K562 (cell line): Measurements from ENCODE around the gene KCNJ13. TPM values are rescaled to one million over a fixed set of nuclear protein-coding genes. Genes with fewer than 3 reads are reported as not detected.

Experiments used
- ATAC-seq: fragments of 200-7000 bp; cut with Tn5 transposase; 3 replicates; pipeline ENCODE4 v1.9.1; 2020; ENCODE audit warnings: moderate library complexity
- BruUV-seq: library from RNA; stranded (reverse); fragments of 400-500 nt; replicated peaks from 2 replicates; lab custom pipeline; 2021; lab: Mats Ljungman, UMichigan
- CTCF ChIA-PET: fragments of 300-600 bp; formaldehyde crosslinking; extraction: SDS; loops from one replicate; lab custom pipeline; 2021; ENCODE audit warnings: low intra/inter-chr PET ratio; lab: Yijun Ruan, JAX
- POLR2A ChIA-PET: fragments of 300-600, 350-650 bp; sonication (Branson Sonifier 250); formaldehyde crosslinking; extraction: SDS; loops from one replicate; lab custom pipeline; 2021; ENCODE audit warnings: antibody characterized with exemption, inconsistent platforms; lab: Yijun Ruan, JAX
- DNase-seq, 4 experiments: peaks; one replicate each; pipeline versions ENCODE4 v3.0.0 to v3.0.0-alpha.2; 2011 to 2018; ENCODE audit warnings: low spot score in 3 of 4, mixed read lengths in 3 of 4; ENCODE audit errors: extremely low read depth in 1 of 4
- FAIRE-seq: peaks from 2 replicates; lab custom pipeline; 2011; peaks lifted over from hg19 to GRCh38; lab: Jason Lieb, UNC
- H2AFZ ChIP-seq: 2 replicates; pipeline ENCODE4 v1.6.0; 2011; ENCODE audit warnings: low read depth, low read length, control low read depth, inconsistent platforms
- H3K27ac ChIP-seq: fragments of 200-600 bp; 3 replicates; pipeline ENCODE4 v1.8.0; 2011; ENCODE audit warnings: low read depth, mild to moderate bottlenecking, control low read depth, inconsistent platforms, low read length, moderate library complexity, mixed read lengths; ENCODE audit errors: extremely low read depth
- H3K27me3 ChIP-seq, 2 experiments: fragments of 300-600 bp in 1 of 2; 2 replicates in 1 of 2; 3 replicates in 1 of 2; pipeline versions ENCODE4 v1.6.0 to v1.8.0; 2011; ENCODE audit warnings: inconsistent platforms in 2 of 2, low read length in 2 of 2, mild to moderate bottlenecking in 1 of 2, mixed read lengths in 1 of 2, moderate library complexity in 1 of 2; ENCODE audit not compliant: control insufficient read depth in 2 of 2, insufficient read depth in 2 of 2
- H3K36me3 ChIP-seq: fragments of 300-600 bp; 3 replicates; pipeline ENCODE4 v1.8.0; 2011; ENCODE audit warnings: mild to moderate bottlenecking, low read length, inconsistent platforms; ENCODE audit not compliant: control insufficient read depth, insufficient read depth
- H3K4me1 ChIP-seq, 2 experiments: fragments of 200-600 bp in 1 of 2; replicated peaks in 1 of 2; 2 replicates in 1 of 2; 3 replicates in 1 of 2; pipeline versions ENCODE4 v1.5.1 to v1.8.0; 2011; ENCODE audit warnings: inconsistent platforms in 2 of 2, low read length in 2 of 2, mild to moderate bottlenecking in 1 of 2, mixed read lengths in 1 of 2, moderate library complexity in 1 of 2; ENCODE audit not compliant: control insufficient read depth in 2 of 2, insufficient read depth in 2 of 2
- H3K4me2 ChIP-seq: 2 replicates; pipeline ENCODE4 v1.6.1; 2011; ENCODE audit warnings: low read length, control low read depth, inconsistent platforms, mixed read lengths; ENCODE audit not compliant: insufficient read depth
- H3K4me3 ChIP-seq: fragments of 200-600 bp; sonication (generic), shearing (Covaris generic); 2 replicates; pipeline ENCODE4 v1.5.1; 2016; ENCODE audit warnings: control low read depth, inconsistent platforms
- H3K79me2 ChIP-seq: fragments of 200-600 bp; 3 replicates; pipeline ENCODE4 v1.8.0; 2011; ENCODE audit warnings: low read length, inconsistent platforms; ENCODE audit not compliant: control insufficient read depth, insufficient read depth
- H3K9ac ChIP-seq, 2 experiments: 2 replicates each; pipeline versions ENCODE4 v1.6.0 to v1.6.1; 2011; ENCODE audit warnings: low read depth in 2 of 2, low read length in 2 of 2, control low read depth in 1 of 2, inconsistent platforms in 1 of 2, mild to moderate bottlenecking in 1 of 2, mixed read lengths in 1 of 2; ENCODE audit not compliant: insufficient read depth in 1 of 2
- H3K9me1 ChIP-seq: one replicate; pipeline ENCODE4 v1.6.0; 2011; ENCODE audit warnings: inconsistent platforms, mild to moderate bottlenecking, low read length, moderate library complexity; ENCODE audit not compliant: control insufficient read depth, insufficient read depth
- H3K9me3 ChIP-seq: replicated peaks from 2 replicates; pipeline ENCODE4 v1.5.1; 2011; ENCODE audit warnings: low read depth, low read length, inconsistent platforms; ENCODE audit not compliant: control insufficient read depth, insufficient read depth
- H4K20me1 ChIP-seq: replicated peaks from 2 replicates; pipeline ENCODE4 v1.6.1; 2011; ENCODE audit warnings: low read length, inconsistent platforms, mixed read lengths; ENCODE audit not compliant: control insufficient read depth, insufficient read depth
- CREB3L1 ChIP-seq: fragments of 450-650 bp; IDR thresholded peaks from 2 replicates; pipeline ENCODE4 v1.6.1; 2014; ENCODE audit warnings: low read depth, mild to moderate bottlenecking, moderate library complexity, borderline replicate concordance
- GTF2E2 ChIP-seq: fragments of 200-800 bp; sonication (Bioruptor generic); IDR thresholded peaks from 2 replicates; pipeline ENCODE4 v1.6.1; 2016; ENCODE audit warnings: missing genetic modification characterization, missing compliant biosample characterization
- HDAC1 ChIP-seq, 2 experiments: fragments of 450-650 bp; IDR thresholded peaks; 2 replicates each; pipeline ENCODE4 v1.6.1; 2016 to 2017; ENCODE audit warnings: inconsistent platforms in 1 of 2, mild to moderate bottlenecking in 1 of 2, moderate library complexity in 1 of 2
- L3MBTL2 ChIP-seq: fragments of 450-650 bp; IDR thresholded peaks from 2 replicates; pipeline ENCODE4 v1.6.1; 2016; ENCODE audit warnings: mild to moderate bottlenecking, moderate library complexity
- NFIX ChIP-seq: fragments of 250-450 bp; sonication (Bioruptor Pico); IDR thresholded peaks from 2 replicates; pipeline ENCODE4 v1.4.0; 2020; ENCODE audit warnings: low read depth, mild to moderate bottlenecking, moderate library complexity
- RBM14 ChIP-seq: fragments of 200-400 bp; formaldehyde crosslinking; IDR thresholded peaks from 2 replicates; pipeline ENCODE4 v1.6.1; 2018; ENCODE audit warnings: low read depth, mild to moderate bottlenecking, low read length, moderate library complexity, borderline replicate concordance; ENCODE audit not compliant: insufficient read depth
- SIX5 ChIP-seq, 2 experiments: IDR thresholded peaks; 2 replicates each; pipeline ENCODE4 v1.6.1; 2011; ENCODE audit warnings: low read length in 2 of 2, borderline replicate concordance in 1 of 2, low read depth in 1 of 2, mild to moderate bottlenecking in 1 of 2, moderate library complexity in 1 of 2; ENCODE audit not compliant: insufficient read depth in 1 of 2
- SRSF1 ChIP-seq: fragments of 200-400 bp; formaldehyde crosslinking; IDR thresholded peaks from 2 replicates; pipeline ENCODE4 v1.6.1; 2017; ENCODE audit warnings: mild to moderate bottlenecking, low read depth, low read length, moderate library complexity
- STAT5A ChIP-seq: IDR thresholded peaks from 2 replicates; pipeline ENCODE4 v1.6.1; 2012; ENCODE audit warnings: low read length, inconsistent platforms, borderline replicate concordance
- THRAP3 ChIP-seq: fragments of 450-650 bp; IDR thresholded peaks from 2 replicates; pipeline ENCODE4 v1.6.1; 2016; ENCODE audit warnings: mild to moderate bottlenecking, inconsistent platforms, borderline replicate concordance
- THRB ChIP-seq: fragments of 450-650 bp; formaldehyde crosslinking; conservative IDR thresholded peaks from 2 replicates; pipeline ENCODE4 v1.4.0; 2022; ENCODE audit warnings: mild to moderate bottlenecking, missing genetic modification characterization
- WGBS: fragments of 100-300 bp; shearing (Covaris generic); methylation state at CpG from one replicate; pipeline ENCODE4 v1.1.6; 2016; ENCODE audit warnings: low coverage, mixed read lengths; ENCODE audit not compliant: insufficient coverage; ENCODE audit errors: missing lambda C conversion rate; 5-methylcytosine and 5-hydroxymethylcytosine counted together
- in situ Hi-C: fragments of 300-500 bp; cut with MboI; formaldehyde crosslinking; loops from 4 replicates; pipeline ENCODE4 v1.15.0; 2018; ENCODE audit warnings: inconsistent platforms, mixed read lengths
- intact Hi-C: fragments of 100-400 bp; cut with micrococcal nuclease; formaldehyde crosslinking; loops from 2 replicates; pipeline ENCODE4 v1.14.2; 2022
- polyA plus RNA-seq, 8 experiments: library from polyadenylated mRNA; depleted of rRNA in 4 of 8; stranded (reverse) in 5 of 8; unstranded in 3 of 8; fragments of >200 nt; fragmentation: Nextera tagmentation in 2 of 8; fragmentation: Illumina TruSeq in 1 of 8; extraction: Ambion mirVana in 2 of 8; extraction: Trizol in 1 of 8; gene quantifications; 2 replicates each; pipeline versions ENCODE4 v1.2.1 to v1.2.3, GENCODE V29; 2011 to 2014; ENCODE audit warnings: inconsistent platforms in 1 of 8, missing spikeins in 1 of 8
- total RNA-seq, 7 experiments: library from RNA; depleted of rRNA in 6 of 7; stranded (reverse); fragments of >200 nt in 6 of 7; fragmentation: Illumina TruSeq in 2 of 7; extraction: Trizol in 2 of 7; gene quantifications; 2 replicates each; pipeline versions ENCODE4 v1.2.1 to v1.2.3, GENCODE V29; 2011 to 2021; ENCODE audit warnings: low replicate concordance in 1 of 7
- TF ChIP-seq, protein P1 (sequence below): fragments of 250-450 bp; sonication (Bioruptor Pico); IDR thresholded peaks from 2 replicates; pipeline ENCODE4 v1.4.0; 2020; ENCODE audit warnings: mild to moderate bottlenecking

KCNJ13 gene
- total and polyA plus RNA-seq, 9 of the 15 experiments (the other 6 are each of a cell fraction or from before 2014, with no cell fraction given): 0.45 TPM; not detected in 8

GRCh38 chr2:232815569-232815968 is 39.2 kb upstream of the KCNJ13 start (continued):
- TF ChIP-seq, protein P1, sequence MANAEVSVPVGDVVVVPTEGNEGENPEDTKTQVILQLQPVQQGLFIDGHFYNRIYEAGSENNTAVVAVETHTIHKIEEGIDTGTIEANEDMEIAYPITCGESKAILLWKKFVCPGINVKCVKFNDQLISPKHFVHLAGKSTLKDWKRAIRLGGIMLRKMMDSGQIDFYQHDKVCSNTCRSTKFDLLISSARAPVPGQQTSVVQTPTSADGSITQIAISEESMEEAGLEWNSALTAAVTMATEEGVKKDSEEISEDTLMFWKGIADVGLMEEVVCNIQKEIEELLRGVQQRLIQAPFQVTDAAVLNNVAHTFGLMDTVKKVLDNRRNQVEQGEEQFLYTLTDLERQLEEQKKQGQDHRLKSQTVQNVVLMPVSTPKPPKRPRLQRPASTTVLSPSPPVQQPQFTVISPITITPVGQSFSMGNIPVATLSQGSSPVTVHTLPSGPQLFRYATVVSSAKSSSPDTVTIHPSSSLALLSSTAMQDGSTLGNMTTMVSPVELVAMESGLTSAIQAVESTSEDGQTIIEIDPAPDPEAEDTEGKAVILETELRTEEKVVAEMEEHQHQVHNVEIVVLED (CRISPR knock-in tag): no peak

DNA sequence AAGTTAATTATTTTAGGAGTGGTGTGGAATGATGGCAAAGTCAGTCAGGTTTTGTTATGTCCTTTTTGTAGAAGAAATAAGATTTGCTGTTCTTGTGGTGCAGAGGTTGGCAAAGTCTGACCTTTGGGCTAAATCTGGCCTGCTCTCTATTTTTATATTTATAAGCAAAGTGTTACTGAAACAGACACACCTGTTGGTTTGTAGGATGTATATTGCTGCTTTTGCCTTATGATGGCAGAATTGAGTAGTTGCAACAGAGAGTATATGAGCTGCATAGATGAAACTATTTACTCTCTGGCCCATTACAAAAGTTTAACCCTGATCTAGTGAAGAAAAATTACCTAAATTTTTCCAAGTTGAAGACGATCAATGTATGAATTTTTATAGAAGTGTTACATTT is 34.1 kb upstream of the KCNJ13 start:
- H3K4me3 ChIP-seq: no peak overlapping the region
- no peak for FAIRE-seq
- CTCF ChIA-PET: no interaction called here
- no peaks in the 10 kb centered on the region for H3K27me3 ChIP-seq
- no peaks in the 10 kb centered on the region for H3K79me2 ChIP-seq
- H3K27ac ChIP-seq: no peak overlapping the region
- 100% methylated on average over 1 of the region's 1 CpG for WGBS
- intact Hi-C loops: no loop called here
- DNase-seq: no peak
- no peaks in the 10 kb centered on the region for H3K9me1 ChIP-seq
- H2AFZ ChIP-seq: no peak overlapping the region
- no TSS peak for BruUV-seq
- H3K36me3 ChIP-seq: peaks cover 74% of the 10 kb centered on the region
- no peaks in the 10 kb centered on the region for H3K4me1 ChIP-seq
- no peak overlapping the region for H3K4me2 ChIP-seq
- in situ Hi-C loops: no loop called here
- no peak for ATAC-seq
- no peak overlapping the region for H3K9ac ChIP-seq
- H3K9me3 ChIP-seq: no peaks in the 10 kb centered on the region
- POLR2A ChIA-PET: no interaction called here
- TF ChIP-seq CREB3L1 (no peak), GTF2E2 (no peak), SRSF1 (no peak), NFIX (no peak), STAT5A (no peak), SIX5 (IDR thresholded peaks at IDR 0.05; ENCODE audit: borderline replicate concordance in 1 of 2, insufficient read depth in 1 of 2, low read depth in 1 of 2, low read length in 2 of 2) (no peak), HDAC1 (IDR thresholded peaks at IDR 0.05) (no peak), RBM14 (no peak), THRB (CRISPR knock-in tag) (no peak), THRAP3 (no peak), L3MBTL2 (no peak)
- TF ChIP-seq, all 486 proteins: peak for 0
- H4K20me1 ChIP-seq: no peaks in the 10 kb centered on the region
